SK-N-MC (cell line): Measurements from ENCODE around the gene IARS2.

Source experiments
- EZH2 ChIP-seq: fragments of 200-600 bp; sonication (generic); IDR thresholded peaks from one replicate; pipeline ENCODE4 v1.6.1; 2017; ENCODE audit warnings: antibody characterized with exemption
- POLR2AphosphoS5 ChIP-seq: IDR thresholded peaks from 2 replicates; pipeline ENCODE4 v1.6.1; 2012; ENCODE audit warnings: mild to moderate bottlenecking, low read depth, low read length, borderline replicate concordance

- TF ChIP-seq EZH2, result no peak
- no peak for TF ChIP-seq POLR2AphosphoS5
Observed at GRCh38 chr1:220160027-220160426, 66.1 kb downstream of the IARS2 start.
